DND-41 (cell line): ENCODE results near the gene TXNL1.

ENCODE experiments used
- CTCF ChIP-seq: IDR thresholded peaks from 2 replicates; pipeline ENCODE4 v1.5.1; 2012; ENCODE audit warnings: borderline replicate concordance, low read length, moderate library complexity, mild to moderate bottlenecking; ENCODE audit not compliant: poor library complexity, severe bottlenecking; ENCODE audit errors: extremely low read depth
- EZH2 ChIP-seq: IDR thresholded peaks from 3 replicates; pipeline ENCODE4 v1.6.1; 2012; ENCODE audit warnings: borderline replicate concordance, low read depth, mild to moderate bottlenecking, moderate library complexity, low read length, inconsistent platforms; ENCODE audit not compliant: severe bottlenecking

- TF ChIP-seq CTCF: no peak
- no peak for TF ChIP-seq EZH2
Measured at GRCh38 chr18:56641714-56642337, 3.4 kb upstream of the TXNL1 start.
